Aorta (tissue), 5 donors: ENCODE results near the gene UPB1. TPM values are rescaled to one million over a fixed set of nuclear protein-coding genes. Genes with fewer than 3 reads are reported as not detected.
A peak's percentile ranks its signal among the peaks of the same experiment; 100 is the strongest.

Source experiments
- ATAC-seq: fragments of 200-7000 bp; cut with Tn5 transposase; one replicate; pipeline ENCODE4 v1.9.1; 2022; ENCODE audit warnings: moderate library complexity; ENCODE audit not compliant: low FRiP score
- DNase-seq, 2 donors: peaks; one replicate each; pipeline ENCODE4 v3.0.0-alpha.2; 2020
- H3K27ac ChIP-seq, 2 donors: one replicate each; pipeline ENCODE4 v1.5.1; 2013; ENCODE audit warnings: low read length in 2 of 2, mild to moderate bottlenecking in 2 of 2, moderate library complexity in 2 of 2, control low read depth in 1 of 2, inconsistent platforms in 1 of 2, low read depth in 1 of 2
- H3K27me3 ChIP-seq, 2 donors: one replicate each; pipeline ENCODE4 v1.6.1; 2013; ENCODE audit warnings: control low read depth in 1 of 2, low read length in 1 of 2, mild to moderate bottlenecking in 1 of 2, moderate library complexity in 1 of 2; ENCODE audit not compliant: insufficient read depth in 2 of 2, control insufficient read depth in 1 of 2
- H3K36me3 ChIP-seq, 2 donors: one replicate each; pipeline ENCODE4 v1.6.1; 2013; ENCODE audit warnings: control low read depth in 1 of 2, low read length in 1 of 2, mild to moderate bottlenecking in 1 of 2; ENCODE audit not compliant: insufficient read depth in 2 of 2, control insufficient read depth in 1 of 2
- H3K4me1 ChIP-seq, 2 donors: one replicate each; pipeline ENCODE4 v1.6.1; 2013; ENCODE audit warnings: low read length in 2 of 2, control low read depth in 1 of 2, mild to moderate bottlenecking in 1 of 2, moderate library complexity in 1 of 2; ENCODE audit not compliant: insufficient read depth in 2 of 2, control insufficient read depth in 1 of 2
- H3K4me3 ChIP-seq, 2 donors: one replicate each; pipeline ENCODE4 v1.5.1; 2013; ENCODE audit warnings: low read length in 2 of 2, control low read depth in 1 of 2, mild to moderate bottlenecking in 1 of 2
- H3K9me3 ChIP-seq: one replicate; pipeline ENCODE4 v1.6.1; 2013; ENCODE audit warnings: mild to moderate bottlenecking, low read length; ENCODE audit not compliant: control insufficient read depth
- WGBS, 2 donors: extraction: QIAGEN DNeasy Blood & Tissue Kit; methylation state at CpG; one replicate each; pipeline ENCODE4 v1.1.7; 2013; 5-methylcytosine and 5-hydroxymethylcytosine counted together
- intact Hi-C, 2 donors: fragments of 100-400 bp; cut with DNase I; formaldehyde crosslinking; loops; one replicate each; pipeline versions ENCODE4 v1.14.2 to v1.15.0; 2022
- polyA plus RNA-seq, 2 donors: library from polyadenylated mRNA; stranded (reverse); fragments of 200-250 nt; gene quantifications; one replicate each; pipeline ENCODE4 v1.2.3, GENCODE V29; 2013
- total RNA-seq, 2 donors: library from RNA; stranded (reverse); fragmentation: NEBNext Ultra II Directional; extraction: Animal tissue kit (Norgen Biotek cat#: 25700); gene quantifications; one replicate each; pipeline ENCODE4 v1.2.1, GENCODE V29; 2021
- donor health status: healthy with polysubstance abuse.
- donor health status: Bipolar disorder and iron deficiency.
- donor health status: DM: no; HTN: no; CAD: no.
- donor health status: DM: no; HTN: no; CAD: no.
- donor health status: DM: yes; HTN: yes; CAD: no.

Gene UPB1
- total and polyA plus RNA-seq, 4 donors = 0.38 to 1.6 (median 0.94) TPM

DNA sequence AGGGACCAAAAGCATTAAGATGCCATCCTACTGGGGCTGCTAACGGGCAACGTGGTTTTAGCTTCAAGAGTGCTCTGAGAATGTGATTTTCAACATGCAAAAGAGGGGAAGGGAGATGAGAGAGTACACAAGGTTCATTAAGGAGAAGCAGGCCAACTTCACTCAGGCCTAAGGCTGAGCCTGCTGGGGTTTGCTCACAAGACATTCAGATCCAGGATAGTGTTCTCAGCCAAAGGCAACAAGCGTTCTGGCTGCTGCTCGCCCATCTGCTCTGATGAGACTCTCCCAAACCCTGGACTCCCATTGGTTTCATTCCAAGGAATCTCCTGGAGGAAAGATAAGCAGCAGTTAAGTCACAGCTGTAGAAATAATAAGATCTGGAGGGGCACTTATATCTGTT is 23.6 kb upstream of the UPB1 start:
- DNase-seq (peak in 1 of 2 donors; percentile 76), ATAC-seq (peak; percentile 90)
- no peaks in the 10 kb centered on the region for H3K27me3 ChIP-seq
- peaks cover 0 to 11% of the 10 kb centered on the region in 2 donors for H3K4me1 ChIP-seq
- H3K36me3 ChIP-seq = no peaks in the 10 kb centered on the region
- WGBS, 2 donors = 30 to 33% methylated on average over 4 of the region's 4 CpGs
- intact Hi-C loops = no loop called here
- no peak overlapping the region for H3K4me3 ChIP-seq
- H3K27ac ChIP-seq = no peak overlapping the region
- H3K9me3 ChIP-seq = no peaks in the 10 kb centered on the region

DNA sequence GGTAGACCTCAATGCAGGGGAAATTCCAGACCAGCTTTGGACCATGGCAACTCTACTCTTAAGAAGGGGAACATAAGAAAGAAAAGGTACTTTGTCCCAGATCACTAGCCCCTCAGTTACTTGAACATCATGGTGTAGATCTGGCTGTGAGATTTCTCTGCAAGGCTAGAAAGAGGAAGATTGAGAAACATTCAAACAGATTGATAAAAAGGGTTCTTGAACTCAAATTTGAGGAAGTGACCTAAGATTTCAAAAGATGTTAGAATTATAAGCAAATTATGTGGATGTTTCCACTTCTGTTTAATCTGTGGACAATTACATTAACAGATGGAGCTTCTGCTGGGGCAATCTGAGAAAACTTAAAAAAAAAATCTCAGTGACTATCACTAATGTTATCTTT is 21.8 kb upstream of the UPB1 start:
- intact Hi-C loops = no loop called here
- peaks cover 0 to 5% of the 10 kb centered on the region in 2 donors for H3K4me1 ChIP-seq
- H3K27ac ChIP-seq = no peak overlapping the region
- no peaks in the 10 kb centered on the region for H3K36me3 ChIP-seq
- ATAC-seq = no peak
- no peaks in the 10 kb centered on the region for H3K9me3 ChIP-seq
- H3K4me3 ChIP-seq = no peak overlapping the region
- no peak for DNase-seq
- H3K27me3 ChIP-seq = no peaks in the 10 kb centered on the region

DNA sequence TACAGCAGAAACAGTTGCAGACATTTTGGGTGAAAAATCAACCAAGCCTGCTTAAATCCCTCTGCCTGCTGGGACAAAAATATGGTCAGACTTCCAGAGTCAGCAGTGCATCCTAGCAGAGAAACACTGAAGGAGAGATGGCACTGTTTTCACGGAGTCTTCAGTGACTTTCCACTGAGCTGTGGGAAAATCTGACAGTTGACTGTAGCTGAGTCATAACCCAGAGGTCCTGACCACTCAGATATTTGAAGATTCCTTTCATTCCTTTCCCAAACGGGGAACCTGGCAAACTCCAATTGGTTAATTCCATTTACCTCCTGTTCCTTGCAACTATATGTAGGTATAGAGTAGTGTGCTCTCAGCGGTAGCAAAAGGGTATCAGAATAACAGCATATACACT is 20.9 kb upstream of the UPB1 start:
- H3K4me1 ChIP-seq = peaks cover 0 to 5% of the 10 kb centered on the region in 2 donors
- ATAC-seq (no peak), DNase-seq (no peak)
- intact Hi-C loops = no loop called here
- H3K27me3 ChIP-seq = no peaks in the 10 kb centered on the region
- no peak overlapping the region for H3K4me3 ChIP-seq
- no peak overlapping the region for H3K27ac ChIP-seq
- H3K36me3 ChIP-seq = no peaks in the 10 kb centered on the region
- no peaks in the 10 kb centered on the region for H3K9me3 ChIP-seq
- WGBS, 2 donors = 17 to 18% methylated on average over 3 of the region's 3 CpGs

DNA sequence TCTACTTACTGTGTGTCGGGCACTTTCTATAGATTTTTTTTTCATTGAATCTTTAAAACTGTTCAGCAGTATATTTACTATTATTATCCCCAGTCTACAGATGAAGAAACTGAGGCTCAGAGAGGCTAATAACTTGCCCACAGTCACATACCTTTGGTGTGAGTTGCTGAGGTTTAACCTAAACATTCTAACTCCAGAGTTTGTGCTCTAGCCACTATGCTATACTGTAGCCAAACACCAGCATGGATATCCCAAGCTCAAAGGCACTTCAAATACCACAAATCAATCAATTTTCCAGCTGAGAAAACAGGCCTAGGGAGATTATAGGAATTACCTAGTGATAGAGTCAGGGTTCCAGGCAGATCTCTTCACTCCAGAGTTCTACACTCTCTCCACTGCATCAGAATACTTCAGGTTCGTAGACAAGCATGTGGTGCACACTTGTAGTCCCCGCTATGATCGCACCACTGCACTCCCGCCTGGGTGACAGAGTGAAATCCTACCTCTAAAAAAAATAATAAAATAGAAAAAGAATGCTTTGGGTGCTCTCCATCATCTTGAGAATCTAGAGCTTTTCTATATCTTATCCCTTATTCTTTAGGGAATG is 20.4 kb upstream of the UPB1 start:
- WGBS, 2 donors = 72 to 80% methylated on average over 5 of the region's 5 CpGs

DNA sequence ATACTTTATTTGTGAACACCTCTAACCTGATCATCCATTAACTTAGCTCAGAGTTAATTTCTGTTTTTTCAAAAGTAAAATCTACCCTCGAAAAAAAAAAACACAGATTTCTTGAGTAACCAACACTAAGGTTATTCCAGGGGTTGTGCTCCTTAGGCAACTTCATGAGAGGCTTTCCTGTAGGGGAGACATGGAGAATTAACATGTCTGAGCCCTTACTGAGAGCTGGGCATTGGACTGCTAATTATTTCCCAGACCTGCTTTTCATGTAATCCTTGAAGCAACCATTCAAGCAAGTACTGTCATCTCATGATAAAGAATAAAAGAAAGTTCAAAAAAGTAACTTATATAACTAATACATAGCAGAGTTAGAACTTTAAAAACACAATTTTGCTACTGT is 13.5 kb upstream of the UPB1 start:
- no peaks in the 10 kb centered on the region for H3K4me1 ChIP-seq
- no peaks in the 10 kb centered on the region for H3K9me3 ChIP-seq
- no peaks in the 10 kb centered on the region for H3K36me3 ChIP-seq
- intact Hi-C loops = no loop called here
- WGBS, 2 donors = 57 to 69% methylated on average over 1 of the region's 1 CpG
- ATAC-seq (no peak), DNase-seq (no peak)
- no peak overlapping the region for H3K27ac ChIP-seq
- H3K27me3 ChIP-seq = no peaks in the 10 kb centered on the region
- H3K4me3 ChIP-seq = no peak overlapping the region

More for the DNA sequence above, 20.4 kb upstream of the UPB1 start:
- H3K27ac ChIP-seq = no peak overlapping the region
- H3K36me3 ChIP-seq = no peaks in the 10 kb centered on the region
- no peaks in the 10 kb centered on the region for H3K27me3 ChIP-seq
- DNase-seq (no peak), ATAC-seq (no peak)
- intact Hi-C loops = no loop called here
- H3K4me1 ChIP-seq = peaks cover 0 to 5% of the 10 kb centered on the region in 2 donors
- H3K4me3 ChIP-seq = no peak overlapping the region
- no peaks in the 10 kb centered on the region for H3K9me3 ChIP-seq

DNA sequence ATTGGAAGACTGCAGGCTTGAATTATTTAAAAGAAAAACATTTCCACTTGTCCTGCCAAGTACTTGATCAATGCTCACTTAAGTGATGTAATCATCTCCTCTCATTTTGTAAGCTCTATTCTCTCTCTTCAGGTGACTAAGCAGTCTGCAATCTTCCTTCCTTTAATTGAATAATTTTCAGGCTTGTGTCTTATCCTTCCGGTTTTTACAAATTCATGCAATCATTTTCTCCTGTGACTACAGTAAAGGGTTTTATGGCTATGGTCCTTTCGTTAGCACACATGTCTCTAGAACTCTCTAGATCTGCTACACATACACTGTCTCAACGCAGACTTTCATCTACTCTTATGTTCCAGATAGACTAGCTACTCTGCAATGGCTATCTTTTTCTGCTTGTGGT is 12.6 kb upstream of the UPB1 start:
- intact Hi-C loops = no loop called here
- Histone ChIP-seq H3K36me3 (no peaks in the 10 kb centered on the region), H3K27me3 (no peaks in the 10 kb centered on the region), H3K9me3 (no peaks in the 10 kb centered on the region), H3K27ac (no peak overlapping the region), H3K4me3 (no peak overlapping the region), H3K4me1 (no peaks in the 10 kb centered on the region)
- DNase-seq (no peak), ATAC-seq (peak; percentile 64)
- WGBS, 2 donors = 62 to 74% methylated on average over 3 of the region's 3 CpGs

DNA sequence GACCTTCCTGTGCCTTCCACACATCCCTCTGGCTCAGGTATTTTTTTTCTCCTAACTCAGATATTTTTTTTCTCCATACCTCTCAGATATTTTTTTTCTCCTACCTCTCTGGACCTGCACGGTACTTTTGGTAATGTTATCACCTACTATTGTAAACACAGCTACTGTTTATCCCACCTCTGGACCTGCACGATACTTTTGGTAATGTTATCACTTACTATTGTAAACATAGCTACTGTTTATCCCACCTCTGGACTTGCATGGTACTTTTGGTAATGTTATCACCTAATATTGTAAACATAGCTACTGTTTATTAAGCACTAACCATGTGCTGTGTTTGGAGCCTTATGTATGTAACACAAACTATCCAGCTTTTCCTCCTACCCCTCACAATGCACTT is 12.1 kb upstream of the UPB1 start:
- H3K4me3 ChIP-seq = no peak overlapping the region
- H3K27me3 ChIP-seq = no peaks in the 10 kb centered on the region
- ATAC-seq = no peak
- H3K9me3 ChIP-seq = no peaks in the 10 kb centered on the region
- H3K4me1 ChIP-seq = no peaks in the 10 kb centered on the region
- no peak for DNase-seq
- WGBS, 2 donors = 70 to 72% methylated on average over 2 of the region's 2 CpGs
- intact Hi-C loops = no loop called here
- no peaks in the 10 kb centered on the region for H3K36me3 ChIP-seq
- H3K27ac ChIP-seq = no peak overlapping the region

DNA sequence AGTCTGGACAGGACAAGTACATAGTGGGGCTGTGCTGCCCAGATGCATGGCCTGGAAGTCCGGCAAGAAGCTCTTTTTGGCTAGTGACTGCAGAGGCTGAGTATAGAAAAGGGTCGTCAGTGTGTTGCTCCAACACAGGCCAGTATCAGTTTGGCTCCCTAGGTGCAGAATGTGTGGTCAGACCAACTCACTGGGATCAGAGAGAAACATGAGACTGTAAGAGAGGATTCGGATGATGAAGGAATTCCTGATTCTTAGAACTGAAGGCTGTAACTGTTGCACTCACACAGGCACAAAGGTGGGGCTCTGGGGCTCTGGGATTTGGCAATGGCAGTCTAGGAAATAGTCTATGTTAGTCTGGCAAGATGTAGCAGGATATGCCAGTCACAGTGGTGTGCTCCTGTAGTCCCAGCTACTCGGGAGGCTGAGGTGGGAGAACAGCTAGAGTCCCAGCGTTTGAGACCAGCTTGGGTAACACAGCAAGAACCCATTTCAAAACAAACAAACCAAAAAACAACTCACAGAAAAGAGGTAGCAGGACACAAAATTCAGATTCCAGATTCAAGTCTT is 11.1 kb upstream of the UPB1 start:
- Histone ChIP-seq H3K4me1 (no peaks in the 10 kb centered on the region), H3K36me3 (no peaks in the 10 kb centered on the region), H3K9me3 (no peaks in the 10 kb centered on the region), H3K27ac (no peak overlapping the region), H3K4me3 (no peak overlapping the region), H3K27me3 (no peaks in the 10 kb centered on the region)
- intact Hi-C loops = no loop called here
- 57 to 66% methylated on average over 5 of the region's 5 CpGs for WGBS, 2 donors
- ATAC-seq (peak; percentile 48), DNase-seq (no peak)

DNA sequence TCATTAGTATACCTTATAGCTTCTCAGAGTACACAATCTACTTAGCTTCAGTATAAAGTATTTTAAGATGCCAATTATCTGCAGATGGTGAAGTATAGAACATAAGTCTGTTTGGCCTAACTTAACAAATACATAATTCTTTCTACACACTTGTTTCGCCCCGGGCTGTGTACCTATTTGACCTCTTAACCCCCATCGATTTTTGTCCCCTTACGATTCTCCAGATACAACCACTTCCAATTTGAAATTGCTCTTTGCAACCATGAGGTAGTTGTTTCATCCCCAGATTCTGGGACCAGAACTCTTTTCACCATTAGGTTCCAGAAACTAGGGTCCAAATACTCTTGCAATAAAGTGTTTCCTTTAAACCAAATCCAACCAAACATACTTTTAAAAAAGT is 10.0 kb upstream of the UPB1 start:
- no peak overlapping the region for H3K27ac ChIP-seq
- intact Hi-C loops = no loop called here
- no peaks in the 10 kb centered on the region for H3K27me3 ChIP-seq
- no peaks in the 10 kb centered on the region for H3K4me1 ChIP-seq
- 96 to 97% methylated on average over 4 of the region's 4 CpGs for WGBS, 2 donors
- H3K9me3 ChIP-seq = no peaks in the 10 kb centered on the region
- ATAC-seq (no peak), DNase-seq (no peak)
- no peaks in the 10 kb centered on the region for H3K36me3 ChIP-seq
- H3K4me3 ChIP-seq = no peak overlapping the region
